ENCODE results near the gene SLC25A41.
A peak's percentile ranks its signal among the peaks of the same experiment; 100 is the strongest.
"Not testable (repeated sequence)": the region's sequence is repeated elsewhere in the genome, so short reads cannot be mapped to it uniquely, and the experiment has no call there.

The SLC25A41 gene

GRCh38 chr19:6452899-6453298 is 19.3 kb upstream of the SLC25A41 start:
- peaks cover 18% of the 10 kb centered on the region for H3K9me3 Mint-ChIP-seq
- no peak overlapping the region for H3K4me3 Mint-ChIP-seq
- H3K27ac Mint-ChIP-seq = no peak overlapping the region
- no peaks in the 10 kb centered on the region for H3K27me3 Mint-ChIP-seq (ENCODE audit: low read depth)
- no peak for DNase-seq (ENCODE audit: low spot score)
- H3K36me3 Mint-ChIP-seq (ENCODE audit: low read depth) = peaks cover 44% of the 10 kb centered on the region
- no peaks in the 10 kb centered on the region for H3K4me1 Mint-ChIP-seq (ENCODE audit: low read depth)

- no peak overlapping the region for H3K4me3 Mint-ChIP-seq
- H3K27me3 Mint-ChIP-seq (ENCODE audit: low read depth) = no peaks in the 10 kb centered on the region
- H3K4me1 Mint-ChIP-seq (ENCODE audit: low read depth) = no peaks in the 10 kb centered on the region
- H3K9me3 Mint-ChIP-seq = peaks cover 18% of the 10 kb centered on the region
- DNase-seq (ENCODE audit: low spot score) = no peak
- peaks cover 44% of the 10 kb centered on the region for H3K36me3 Mint-ChIP-seq (ENCODE audit: low read depth)
- no peak overlapping the region for H3K27ac Mint-ChIP-seq
These were observed 18.7 kb upstream of the SLC25A41 start for GRCh38 chr19:6452223-6452614.

DNA sequence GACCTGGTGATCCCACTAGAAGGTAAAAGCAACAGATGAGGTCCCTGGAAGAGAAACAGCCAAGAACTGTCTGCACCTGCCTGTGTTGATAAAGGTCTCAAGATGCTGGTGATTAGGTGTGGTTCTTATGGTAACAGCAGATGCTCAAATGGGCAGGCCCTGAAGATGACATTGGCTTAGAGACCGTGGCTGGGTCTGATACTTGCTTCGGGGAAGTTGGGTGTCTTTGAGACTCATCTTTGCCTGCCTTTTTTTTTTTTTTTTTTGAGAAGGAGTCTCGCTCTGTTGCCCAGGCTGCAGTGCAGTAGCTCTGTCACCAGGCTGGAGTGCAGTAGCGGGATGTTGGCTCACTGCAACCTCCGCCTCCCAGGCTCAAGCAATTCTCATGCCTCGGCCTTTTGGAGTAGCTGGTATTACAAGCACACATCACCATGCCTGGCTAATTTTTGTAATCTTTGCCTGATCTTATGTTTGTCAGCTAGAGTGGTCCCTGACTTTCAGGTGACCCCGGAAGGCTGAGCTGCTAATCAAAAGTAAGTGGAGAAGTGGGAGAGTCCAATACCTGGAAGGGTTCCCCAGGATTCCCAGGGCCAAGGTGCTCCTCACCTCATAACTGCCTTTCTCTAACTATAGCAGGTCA is 18.1 kb upstream of the SLC25A41 start:
- H3K27me3 Mint-ChIP-seq (ENCODE audit: low read depth) = no peaks in the 10 kb centered on the region
- DNase-seq (ENCODE audit: low spot score) = no peak
- H3K4me1 Mint-ChIP-seq (ENCODE audit: low read depth) = no peaks in the 10 kb centered on the region
- H3K4me3 Mint-ChIP-seq = no peak overlapping the region
- no peak overlapping the region for H3K27ac Mint-ChIP-seq
- H3K9me3 Mint-ChIP-seq = peaks cover 18% of the 10 kb centered on the region
- peaks cover 44% of the 10 kb centered on the region for H3K36me3 Mint-ChIP-seq (ENCODE audit: low read depth)

GRCh38 chr19:6450166-6450565 is 16.6 kb upstream of the SLC25A41 start:
- Mint-ChIP-seq H3K27ac (no peak overlapping the region), H3K27me3 (ENCODE audit: low read depth) (no peaks in the 10 kb centered on the region), H3K4me3 (no peak overlapping the region), H3K36me3 (ENCODE audit: low read depth) (peaks cover 37% of the 10 kb centered on the region), H3K4me1 (ENCODE audit: low read depth) (no peaks in the 10 kb centered on the region), H3K9me3 (peaks cover 14% of the 10 kb centered on the region)
- DNase-seq (ENCODE audit: low spot score) = no peak

GRCh38 chr19:6448045-6448444 is 14.5 kb upstream of the SLC25A41 start:
- Mint-ChIP-seq H3K4me1 (ENCODE audit: low read depth) (no peaks in the 10 kb centered on the region), H3K27me3 (ENCODE audit: low read depth) (no peaks in the 10 kb centered on the region), H3K4me3 (no peak overlapping the region), H3K9me3 (no peaks in the 10 kb centered on the region), H3K27ac (no peak overlapping the region), H3K36me3 (ENCODE audit: low read depth) (peaks cover 20% of the 10 kb centered on the region)
- no peak for DNase-seq (ENCODE audit: low spot score)

DNA sequence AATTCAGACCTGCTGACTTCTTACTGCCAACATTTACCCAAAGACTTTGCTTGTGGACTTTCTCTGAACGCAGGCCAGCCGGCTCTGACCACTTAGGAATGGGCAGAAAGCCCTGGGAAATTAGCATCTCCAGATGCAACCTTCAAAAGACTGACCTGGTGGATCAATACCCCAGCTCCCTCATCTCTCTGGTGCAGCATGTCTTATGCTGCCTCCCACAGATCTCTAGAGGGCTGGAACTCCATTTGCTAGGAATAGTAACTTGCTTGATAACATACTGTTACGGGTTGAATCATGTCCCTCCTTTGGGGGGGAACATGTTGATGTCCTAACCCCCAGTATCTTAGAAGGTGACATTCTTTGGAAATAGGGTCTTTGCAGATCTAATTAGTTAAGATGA is 12.9 kb upstream of the SLC25A41 start:
- H3K36me3 Mint-ChIP-seq (ENCODE audit: low read depth) = peaks cover 9% of the 10 kb centered on the region
- H3K4me3 Mint-ChIP-seq = no peak overlapping the region
- no peaks in the 10 kb centered on the region for H3K27me3 Mint-ChIP-seq (ENCODE audit: low read depth)
- H3K4me1 Mint-ChIP-seq (ENCODE audit: low read depth) = no peaks in the 10 kb centered on the region
- no peak overlapping the region for H3K27ac Mint-ChIP-seq
- no peak for DNase-seq (ENCODE audit: low spot score)
- no peaks in the 10 kb centered on the region for H3K9me3 Mint-ChIP-seq

GRCh38 chr19:6443986-6444385 is 10.4 kb upstream of the SLC25A41 start:
- H3K4me1 Mint-ChIP-seq (ENCODE audit: low read depth) = no peaks in the 10 kb centered on the region
- peaks cover 6% of the 10 kb centered on the region for H3K36me3 Mint-ChIP-seq (ENCODE audit: low read depth)
- DNase-seq (ENCODE audit: low spot score) = no peak
- H3K27me3 Mint-ChIP-seq (ENCODE audit: low read depth) = no peaks in the 10 kb centered on the region
- no peaks in the 10 kb centered on the region for H3K9me3 Mint-ChIP-seq
- H3K27ac Mint-ChIP-seq = no peak overlapping the region
- H3K4me3 Mint-ChIP-seq = no peak overlapping the region

DNA sequence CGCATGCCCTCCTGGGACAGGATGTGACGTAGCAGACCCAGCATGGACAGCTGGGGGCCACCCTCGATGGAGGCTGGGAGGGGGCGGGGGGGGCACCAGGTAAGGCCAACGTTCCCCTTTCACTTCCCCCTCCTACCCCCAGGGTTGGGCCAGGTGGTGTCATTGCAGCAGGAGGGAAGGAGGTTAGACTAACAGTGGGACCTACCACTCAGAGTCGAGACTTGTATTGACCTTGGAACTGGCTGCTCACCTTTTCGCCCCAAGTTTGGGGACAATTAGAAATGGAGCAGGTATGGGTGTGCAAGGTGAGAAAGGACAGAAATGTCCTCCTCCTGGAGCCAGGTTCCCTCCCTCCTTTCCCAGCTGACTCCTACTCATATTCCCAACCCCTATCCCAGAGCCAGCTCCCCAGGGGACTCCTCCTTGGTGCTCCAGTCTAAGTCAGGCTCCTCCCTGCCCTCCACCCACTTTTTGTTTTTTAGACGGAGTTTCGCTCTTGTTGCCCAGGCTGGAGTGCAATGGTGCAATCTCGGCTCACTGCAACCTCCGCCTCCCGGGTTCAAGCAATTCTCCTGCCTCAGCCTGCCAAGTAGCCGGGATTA is 8.6 kb upstream of the SLC25A41 start:
- Mint-ChIP-seq H3K36me3 (ENCODE audit: low read depth) (peaks cover 6% of the 10 kb centered on the region), H3K4me1 (ENCODE audit: low read depth) (no peaks in the 10 kb centered on the region), H3K27me3 (ENCODE audit: low read depth) (no peaks in the 10 kb centered on the region), H3K27ac (no peak overlapping the region), H3K9me3 (no peaks in the 10 kb centered on the region), H3K4me3 (no peak overlapping the region)
- no peak for DNase-seq (ENCODE audit: low spot score)

DNA sequence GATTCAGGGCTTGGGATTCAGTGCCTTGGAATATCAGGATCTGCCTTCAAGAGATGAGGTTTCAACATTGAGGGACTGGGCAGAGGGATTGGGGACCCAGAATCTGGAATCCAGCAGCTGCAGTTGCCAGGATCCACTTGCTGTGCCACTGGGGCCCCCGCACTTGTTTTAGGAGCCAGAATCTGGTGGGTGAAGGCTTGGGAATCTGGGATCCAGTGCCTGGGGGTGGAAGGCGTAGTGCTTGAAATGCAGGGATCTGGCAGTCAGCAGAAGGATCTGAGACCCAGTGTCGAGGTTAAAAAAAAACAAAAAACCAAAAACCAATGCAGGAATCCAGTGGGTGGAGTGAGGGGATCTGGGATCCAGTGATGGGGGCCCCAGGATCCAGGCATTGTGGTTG is 7.3 kb upstream of the SLC25A41 start:
- Mint-ChIP-seq H3K4me1 (ENCODE audit: low read depth) (peaks cover 4% of the 10 kb centered on the region), H3K9me3 (no peaks in the 10 kb centered on the region), H3K36me3 (ENCODE audit: low read depth) (no peaks in the 10 kb centered on the region), H3K4me3 (no peak overlapping the region), H3K27ac (no peak overlapping the region), H3K27me3 (ENCODE audit: low read depth) (no peaks in the 10 kb centered on the region)
- DNase-seq (ENCODE audit: low spot score) = no peak

- H3K4me1 Mint-ChIP-seq (ENCODE audit: low read depth) = peaks cover 4% of the 10 kb centered on the region
- no peak overlapping the region for H3K4me3 Mint-ChIP-seq
- DNase-seq (ENCODE audit: low spot score) = no peak
- H3K9me3 Mint-ChIP-seq = no peaks in the 10 kb centered on the region
- no peaks in the 10 kb centered on the region for H3K36me3 Mint-ChIP-seq (ENCODE audit: low read depth)
- no peak overlapping the region for H3K27ac Mint-ChIP-seq
- H3K27me3 Mint-ChIP-seq (ENCODE audit: low read depth) = no peaks in the 10 kb centered on the region
These were observed 6.2 kb upstream of the SLC25A41 start for GRCh38 chr19:6439743-6440142.

DNA sequence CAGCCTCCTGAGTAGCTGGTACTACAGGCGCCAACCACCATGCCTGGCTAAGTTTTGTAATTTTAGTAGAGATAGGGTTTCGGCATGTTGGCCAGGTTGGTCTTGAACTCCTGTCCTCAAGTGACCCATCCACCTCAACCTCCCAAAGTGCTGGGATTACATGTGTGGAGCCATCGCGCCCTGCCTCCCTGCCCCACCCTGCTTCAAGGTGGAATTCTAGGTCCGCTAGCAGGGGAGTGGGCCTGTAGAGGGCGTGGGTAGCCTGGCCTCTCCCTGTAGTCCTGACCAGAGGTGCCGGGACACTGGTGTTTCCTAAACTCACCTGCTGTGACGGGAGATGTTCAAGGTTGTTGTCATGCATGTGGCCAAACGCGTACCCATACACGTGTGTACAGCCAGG is 398 bp downstream of the SLC25A41 start:
- H3K9me3 Mint-ChIP-seq = no peaks in the 10 kb centered on the region
- H3K4me3 Mint-ChIP-seq = no peak overlapping the region
- no peak for DNase-seq (ENCODE audit: low spot score)
- H3K4me1 Mint-ChIP-seq (ENCODE audit: low read depth) = peaks cover 4% of the 10 kb centered on the region
- H3K27me3 Mint-ChIP-seq (ENCODE audit: low read depth) = no peaks in the 10 kb centered on the region
- no peak overlapping the region for H3K27ac Mint-ChIP-seq
- no peaks in the 10 kb centered on the region for H3K36me3 Mint-ChIP-seq (ENCODE audit: low read depth)

- H3K27me3 Mint-ChIP-seq (ENCODE audit: low read depth) = no peaks in the 10 kb centered on the region
- no peaks in the 10 kb centered on the region for H3K9me3 Mint-ChIP-seq
- no peaks in the 10 kb centered on the region for H3K36me3 Mint-ChIP-seq (ENCODE audit: low read depth)
- H3K4me3 Mint-ChIP-seq = no peak overlapping the region
- H3K4me1 Mint-ChIP-seq (ENCODE audit: low read depth) = peaks cover 4% of the 10 kb centered on the region
- no peak for DNase-seq (ENCODE audit: low spot score)
- H3K27ac Mint-ChIP-seq = no peak overlapping the region
These were observed 1.7 kb downstream of the SLC25A41 start for GRCh38 chr19:6431891-6432290.

- peak overlapping the region; percentile 11 for H3K4me3 Mint-ChIP-seq
- peaks cover 8% of the 10 kb centered on the region for H3K4me1 Mint-ChIP-seq (ENCODE audit: low read depth)
- peaks cover 3% of the 10 kb centered on the region for H3K9me3 Mint-ChIP-seq
- no peak overlapping the region for H3K27ac Mint-ChIP-seq
- DNase-seq (ENCODE audit: low spot score) = no peak
- no peaks in the 10 kb centered on the region for H3K27me3 Mint-ChIP-seq (ENCODE audit: low read depth)
- no peaks in the 10 kb centered on the region for H3K36me3 Mint-ChIP-seq (ENCODE audit: low read depth)
These were observed 3.9 kb downstream of the SLC25A41 start for GRCh38 chr19:6429419-6430221.

DNA sequence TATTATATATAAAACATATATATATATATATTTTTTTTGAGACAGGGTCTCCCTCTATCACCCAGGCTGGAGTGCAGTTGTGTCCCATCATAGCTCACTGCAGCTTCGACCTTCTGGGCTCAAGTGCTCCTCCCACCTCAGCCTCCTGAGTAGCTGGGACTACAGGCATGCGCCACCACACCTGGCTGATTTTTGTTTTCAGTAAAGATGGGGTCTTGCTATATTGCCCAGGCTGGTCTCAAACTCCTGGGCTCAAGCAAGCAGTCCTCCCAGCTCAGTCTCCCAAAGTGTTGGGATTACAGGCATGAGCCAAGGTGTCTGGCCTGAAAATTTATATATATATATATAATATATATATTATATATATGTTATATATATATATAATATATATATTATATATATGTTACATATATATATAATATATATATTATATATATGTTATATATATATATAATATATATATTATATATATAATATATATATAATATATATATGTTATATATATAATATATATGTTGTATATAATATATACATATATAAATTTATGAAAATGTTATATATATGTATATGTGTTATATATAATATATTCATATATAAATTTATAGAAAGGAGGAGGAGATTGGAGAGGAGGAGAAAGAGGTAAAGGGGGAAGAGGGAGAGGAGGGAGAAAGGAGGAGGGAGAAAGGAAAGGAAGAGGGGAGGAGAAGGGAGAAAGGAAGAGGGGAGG is 4.7 kb downstream of the SLC25A41 start:
- not testable (repeated sequence) for H3K4me3 Mint-ChIP-seq; H3K36me3 Mint-ChIP-seq (ENCODE audit: low read depth); H3K27me3 Mint-ChIP-seq (ENCODE audit: low read depth); H3K27ac Mint-ChIP-seq; DNase-seq (ENCODE audit: low spot score); H3K4me1 Mint-ChIP-seq (ENCODE audit: low read depth); H3K9me3 Mint-ChIP-seq
